CD14-positive monocyte (primary cell): ENCODE data around the gene SMIM13. TPM values are rescaled to one million over a fixed set of nuclear protein-coding genes. Genes with fewer than 3 reads are reported as not detected.

Experiments used
- DNase-seq, 3 donors: peaks; one replicate each; pipeline ENCODE4 v3.0.0-alpha.2; 2011 to 2022
- H2AFZ ChIP-seq: 2 replicates; pipeline ENCODE4 v1.6.0; 2012; ENCODE audit warnings: mild to moderate bottlenecking, low read depth, low read length, inconsistent platforms; ENCODE audit not compliant: insufficient read depth, poor library complexity, severe bottlenecking
- H3K27ac ChIP-seq, 2 donors: 1 replicate in 1 of 2; 2 replicates in 1 of 2; pipeline ENCODE4 v1.5.1; 2012 to 2013; ENCODE audit warnings: low read length in 2 of 2, control low read depth in 1 of 2, inconsistent platforms in 1 of 2, low read depth in 1 of 2, mild to moderate bottlenecking in 1 of 2
- H3K27me3 ChIP-seq, 2 donors: one replicate each; pipeline versions ENCODE4 v1.6.0 to v1.6.1; 2011 to 2013; ENCODE audit warnings: low read length in 2 of 2; ENCODE audit not compliant: control insufficient read depth in 2 of 2, insufficient read depth in 2 of 2
- H3K36me3 ChIP-seq, 2 donors: replicated peaks in 1 of 2; 1 replicate in 1 of 2; 2 replicates in 1 of 2; pipeline versions ENCODE4 v1.5.1 to v1.6.1; 2012 to 2013; ENCODE audit warnings: low read length in 2 of 2, control low read depth in 1 of 2, inconsistent platforms in 1 of 2, mild to moderate bottlenecking in 1 of 2; ENCODE audit not compliant: insufficient read depth in 2 of 2, control insufficient read depth in 1 of 2
- H3K4me1 ChIP-seq, 2 donors: 1 replicate in 1 of 2; 2 replicates in 1 of 2; pipeline versions ENCODE4 v1.5.1 to v1.6.1; 2012 to 2013; ENCODE audit warnings: low read length in 2 of 2, control low read depth in 1 of 2, inconsistent platforms in 1 of 2, mild to moderate bottlenecking in 1 of 2, moderate library complexity in 1 of 2; ENCODE audit not compliant: insufficient read depth in 2 of 2, control insufficient read depth in 1 of 2
- H3K4me2 ChIP-seq: replicated peaks from 2 replicates; pipeline ENCODE3; 2012; ENCODE audit warnings: low read length, moderate library complexity, mild to moderate bottlenecking; ENCODE audit not compliant: poor library complexity, severe bottlenecking; ENCODE audit errors: extremely low read depth
- H3K4me3 ChIP-seq, 3 experiments: fragments of 200-600 bp in 1 of 3; sonication (generic) in 1 of 3; replicated peaks in 1 of 3; 1 replicate in 2 of 3; 2 replicates in 1 of 3; pipeline ENCODE4 v1.5.1; 2011 to 2013; ENCODE audit warnings: low read length in 3 of 3, mild to moderate bottlenecking in 3 of 3, control low read depth in 2 of 3, low read depth in 2 of 3, inconsistent platforms in 1 of 3, moderate library complexity in 1 of 3
- H3K79me2 ChIP-seq: 2 replicates; pipeline ENCODE4 v1.6.0; 2012; ENCODE audit warnings: mild to moderate bottlenecking, control low read depth, inconsistent platforms, low read length, moderate library complexity; ENCODE audit not compliant: insufficient read depth
- H3K9ac ChIP-seq: 2 replicates; pipeline ENCODE4 v1.6.0; 2017; ENCODE audit warnings: low read length, mild to moderate bottlenecking; ENCODE audit not compliant: insufficient read depth, poor library complexity, severe bottlenecking
- H3K9me3 ChIP-seq, 2 donors: replicated peaks in 1 of 2; 1 replicate in 1 of 2; 2 replicates in 1 of 2; pipeline versions ENCODE4 v1.5.1 to v1.6.1; 2012 to 2013; ENCODE audit warnings: low read length in 2 of 2, control low read depth in 1 of 2; ENCODE audit not compliant: control insufficient read depth in 1 of 2, insufficient read depth in 1 of 2
- H4K20me1 ChIP-seq: 2 replicates; pipeline ENCODE4 v1.6.0; 2012; ENCODE audit warnings: mild to moderate bottlenecking, low read length, control low read depth, moderate library complexity; ENCODE audit not compliant: insufficient read depth
- H3K27ac Mint-ChIP-seq, 7 donors: one replicate each; pipeline ENCODE4 v1.8.0; 2020; ENCODE audit warnings: mild to moderate bottlenecking in 7 of 7, mixed read lengths in 7 of 7, moderate library complexity in 6 of 7, inconsistent platforms in 2 of 7
- H3K27me3 Mint-ChIP-seq, 3 donors: one replicate each; pipeline ENCODE4 v1.8.0; 2021 to 2022; ENCODE audit warnings: low read depth in 3 of 3, mild to moderate bottlenecking in 3 of 3, mixed read lengths in 3 of 3, moderate library complexity in 3 of 3, inconsistent platforms in 1 of 3
- H3K36me3 Mint-ChIP-seq, 2 donors: one replicate each; pipeline ENCODE4 v1.8.0; 2020; ENCODE audit warnings: mixed read lengths in 2 of 2, inconsistent platforms in 1 of 2, mild to moderate bottlenecking in 1 of 2
- H3K4me1 Mint-ChIP-seq: one replicate; pipeline ENCODE4 v1.8.0; 2020; ENCODE audit warnings: mild to moderate bottlenecking, mixed read lengths
- H3K4me3 Mint-ChIP-seq, 2 donors: one replicate each; pipeline ENCODE4 v1.8.0; 2020; ENCODE audit warnings: mild to moderate bottlenecking in 2 of 2, mixed read lengths in 2 of 2, moderate library complexity in 1 of 2
- H3K9me3 Mint-ChIP-seq, 7 donors: one replicate each; pipeline ENCODE4 v1.8.0; 2020 to 2022; ENCODE audit warnings: mixed read lengths in 7 of 7, mild to moderate bottlenecking in 6 of 7, moderate library complexity in 6 of 7, inconsistent platforms in 2 of 7
- CTCF ChIP-seq: fragments of 200-600 bp; IDR thresholded peaks from one replicate; pipeline ENCODE4 v1.8.0; 2022; ENCODE audit warnings: antibody characterized with exemption, mild to moderate bottlenecking
- WGBS: methylation state at CpG from one replicate; pipeline ENCODE4 v1.1.5; 2013; ENCODE audit warnings: missing lambda C conversion rate; ENCODE audit not compliant: insufficient coverage; 5-methylcytosine and 5-hydroxymethylcytosine counted together
- intact Hi-C, 2 donors: fragments of 100-400 bp; cut with micrococcal nuclease; formaldehyde crosslinking; loops; one replicate each; pipeline versions ENCODE4 v1.15.0 to v1.15.1; 2023
- polyA plus RNA-seq, 3 donors: library from polyadenylated mRNA; depleted of rRNA in 1 of 3; unstranded in 2 of 3; stranded (reverse) in 1 of 3; fragments of 300-500 nt in 2 of 3; fragments of >200 nt in 1 of 3; fragmentation: Illumina TruSeq in 2 of 3; gene quantifications; 1 replicate in 2 of 3; 2 replicates in 1 of 3; pipeline ENCODE4 v1.2.3, GENCODE V29; 2012 to 2021

The SMIM13 gene
- polyA plus RNA-seq, 3 donors: 1.4 to 3.4 (median 2.4) TPM

GRCh38 chr6:11152581-11152980, 58.9 kb downstream of the SMIM13 start:
- Histone ChIP-seq H3K9me3 (no peaks in the 10 kb centered on the region), H3K36me3 (no peaks in the 10 kb centered on the region), H3K79me2 (no peaks in the 10 kb centered on the region), H3K27me3 (no peaks in the 10 kb centered on the region), H4K20me1 (no peaks in the 10 kb centered on the region), H3K4me3 (no peak overlapping the region), H3K9ac (no peak overlapping the region), H3K4me1 (no peaks in the 10 kb centered on the region), H3K4me2 (no peak overlapping the region), H3K27ac (no peak overlapping the region), H2AFZ (no peak overlapping the region)
- intact Hi-C loops: no loop called here
- TF ChIP-seq CTCF: no peak
- peaks cover 0 to 5% (median 3%) of the 10 kb centered on the region in 3 donors for H3K27me3 Mint-ChIP-seq
- no peak overlapping the region for H3K27ac Mint-ChIP-seq
- DNase-seq: no peak
- H3K4me1 Mint-ChIP-seq: peaks cover 10% of the 10 kb centered on the region
- no peak overlapping the region for H3K4me3 Mint-ChIP-seq
- H3K36me3 Mint-ChIP-seq: no peaks in the 10 kb centered on the region
- H3K9me3 Mint-ChIP-seq: peaks cover 0 to 3% (median 0%) of the 10 kb centered on the region in 7 donors

GRCh38 chr6:11153447-11153846, 59.8 kb downstream of the SMIM13 start:
- peak overlapping the region in 2 of 3 experiments; percentile 61 to 69 for H3K4me3 ChIP-seq
- Mint-ChIP-seq H3K4me1 (peaks cover 10% of the 10 kb centered on the region), H3K4me3 (peak overlapping the region; percentile 70 to 90), H3K27me3 (peaks cover 0 to 3% (median 3%) of the 10 kb centered on the region in 3 donors), H3K9me3 (peaks cover 0 to 3% (median 0%) of the 10 kb centered on the region in 7 donors), H3K36me3 (no peaks in the 10 kb centered on the region), H3K27ac (no peak overlapping the region)
- H3K27ac ChIP-seq: no peak overlapping the region
- DNase-seq: no peak
- no peak overlapping the region for H3K9ac ChIP-seq
- no peaks in the 10 kb centered on the region for H4K20me1 ChIP-seq
- intact Hi-C loops: no loop called here
- H3K4me1 ChIP-seq: no peaks in the 10 kb centered on the region
- H3K79me2 ChIP-seq: no peaks in the 10 kb centered on the region
- H3K36me3 ChIP-seq: no peaks in the 10 kb centered on the region
- no peaks in the 10 kb centered on the region for H3K27me3 ChIP-seq
- H2AFZ ChIP-seq: peak overlapping the region; percentile 64
- WGBS: no CpG with 5 or more reads among the region's 6 CpGs
- TF ChIP-seq CTCF: no peak
- H3K9me3 ChIP-seq: no peaks in the 10 kb centered on the region
- peak overlapping the region; percentile 54 for H3K4me2 ChIP-seq
